SW 1271 (cell line): ENCODE data around the gene CCDC102A.
A peak's percentile ranks its signal among the peaks of the same experiment; 100 is the strongest.
"Not testable (repeated sequence)": the region's sequence is repeated elsewhere in the genome, so short reads cannot be mapped to it uniquely, and the experiment has no call there.

ENCODE experiments used
- DNase-seq, 2 experiments: peaks; one replicate each; lab custom pipeline; 2025; lab: John Stamatoyannopoulos, UW

The CCDC102A gene

GRCh38 chr16:57502048-57502775 is 34.2 kb downstream of the CCDC102A start:
- DNase-seq: no peak

- DNase-seq: no peak
Measured at GRCh38 chr16:57501492-57501891, 34.9 kb downstream of the CCDC102A start.

- no peak for DNase-seq
Measured at GRCh38 chr16:57500578-57501111, 35.7 kb downstream of the CCDC102A start.

- DNase-seq: not testable (repeated sequence)
Measured at GRCh38 chr16:57499941-57500340, 36.4 kb downstream of the CCDC102A start.

- DNase-seq: no peak
Measured at GRCh38 chr16:57498031-57498430, 38.3 kb downstream of the CCDC102A start.

GRCh38 chr16:57497121-57497520 is 39.2 kb downstream of the CCDC102A start:
- DNase-seq: no peak

GRCh38 chr16:57493767-57494166 is 42.6 kb downstream of the CCDC102A start:
- no peak for DNase-seq

- DNase-seq: no peak
Measured at GRCh38 chr16:57489229-57489628, 47.1 kb downstream of the CCDC102A start.

- DNase-seq: no peak
Measured at GRCh38 chr16:57486858-57487834, 49.2 kb downstream of the CCDC102A start.

- peak in 1 of 2 experiments; percentile 23 for DNase-seq
Measured at GRCh38 chr16:57485916-57486857, 50.2 kb downstream of the CCDC102A start, which contains the start of gene DOK4. Gene DOK4 (minus strand): TSS chr16:57486493. CDS start chr16:57479507, 6,986 bp downstream.

- no peak for DNase-seq
Measured at GRCh38 chr16:57485091-57485915, 51.1 kb downstream of the CCDC102A start.

- no peak for DNase-seq
Measured at GRCh38 chr16:57484515-57485005, 51.8 kb downstream of the CCDC102A start.

- DNase-seq: no peak
Measured at GRCh38 chr16:57483725-57484514, 52.5 kb downstream of the CCDC102A start.

- no peak for DNase-seq
Measured at GRCh38 chr16:57482845-57483545, 53.4 kb downstream of the CCDC102A start.

GRCh38 chr16:57481421-57481820 is 55.0 kb downstream of the CCDC102A start:
- DNase-seq: no peak

- no peak for DNase-seq
Measured at GRCh38 chr16:57480754-57481230, 55.6 kb downstream of the CCDC102A start.

- no peak for DNase-seq
Measured at GRCh38 chr16:57479976-57480753, 56.2 kb downstream of the CCDC102A start.
